HG02852 (cell line): ENCODE results near the gene BATF2.

Experiments used
- ATAC-seq: cut with Tn5 transposase; IDR thresholded peaks from one replicate; pipeline ENCODE4 v1.9.1; 2021; ENCODE audit warnings: mild to moderate bottlenecking, moderate library complexity; ENCODE audit not compliant: unreplicated experiment

The BATF2 gene

DNA sequence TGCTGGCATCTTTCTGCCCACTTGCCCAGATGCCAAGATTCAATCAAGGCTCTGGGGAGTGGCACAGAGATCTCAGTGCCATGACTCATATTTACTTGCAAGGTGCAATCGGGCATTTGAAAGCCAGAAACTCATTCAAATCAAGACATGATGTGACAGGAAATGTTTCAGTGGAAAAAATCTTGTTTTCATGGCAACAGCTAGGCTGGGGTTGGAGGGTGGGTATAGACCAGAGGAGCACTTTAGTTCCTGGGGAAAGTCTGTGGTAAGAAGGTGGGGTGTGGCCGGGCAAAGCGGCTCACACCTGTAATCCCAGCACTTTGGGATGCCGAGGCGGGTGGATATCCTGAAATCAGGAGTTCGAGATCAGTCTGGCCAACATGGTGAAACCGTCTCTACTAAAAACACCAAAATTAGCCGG, 26.0 kb downstream of the BATF2 start:
- ATAC-seq = no peak

DNA sequence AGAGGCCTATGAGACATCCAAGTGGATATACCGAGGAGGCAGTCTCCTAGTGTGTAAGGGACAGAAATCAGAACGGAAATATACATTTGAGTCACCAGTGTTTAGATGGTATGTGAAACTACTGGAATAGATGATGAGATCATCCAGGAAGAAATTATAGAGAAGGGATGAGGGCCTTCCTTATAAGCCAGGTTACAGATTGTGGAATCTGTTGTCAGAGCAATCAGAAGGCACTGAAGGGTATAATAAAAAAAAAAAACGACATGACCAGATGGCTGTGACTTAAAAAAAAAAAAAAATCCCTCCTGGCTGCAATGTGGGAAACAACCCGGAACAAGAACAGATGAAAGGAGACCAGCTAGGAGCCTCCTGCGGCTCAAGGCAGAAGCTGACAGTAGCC, 27.6 kb downstream of the BATF2 start:
- no peak for ATAC-seq

DNA sequence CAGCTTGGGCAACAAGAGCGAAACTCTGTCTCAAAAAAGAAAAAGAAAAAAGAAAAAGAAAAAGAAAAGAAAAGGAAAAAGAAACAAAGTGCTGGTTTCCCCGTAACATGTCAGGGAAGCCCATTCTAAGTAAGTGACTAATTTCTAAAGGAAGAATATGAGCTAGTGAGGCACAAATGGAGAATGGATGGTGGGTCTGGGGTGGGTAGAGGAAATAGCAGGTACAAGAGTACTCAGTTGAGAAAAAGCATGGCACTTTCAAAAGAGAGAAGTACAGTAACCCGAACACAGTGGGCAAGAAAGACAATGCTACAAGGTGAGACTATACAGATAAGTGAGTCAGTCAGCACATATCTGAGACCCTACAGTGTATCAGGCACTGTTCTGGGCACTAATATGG, 29.4 kb downstream of the BATF2 start:
- ATAC-seq = no peak

DNA sequence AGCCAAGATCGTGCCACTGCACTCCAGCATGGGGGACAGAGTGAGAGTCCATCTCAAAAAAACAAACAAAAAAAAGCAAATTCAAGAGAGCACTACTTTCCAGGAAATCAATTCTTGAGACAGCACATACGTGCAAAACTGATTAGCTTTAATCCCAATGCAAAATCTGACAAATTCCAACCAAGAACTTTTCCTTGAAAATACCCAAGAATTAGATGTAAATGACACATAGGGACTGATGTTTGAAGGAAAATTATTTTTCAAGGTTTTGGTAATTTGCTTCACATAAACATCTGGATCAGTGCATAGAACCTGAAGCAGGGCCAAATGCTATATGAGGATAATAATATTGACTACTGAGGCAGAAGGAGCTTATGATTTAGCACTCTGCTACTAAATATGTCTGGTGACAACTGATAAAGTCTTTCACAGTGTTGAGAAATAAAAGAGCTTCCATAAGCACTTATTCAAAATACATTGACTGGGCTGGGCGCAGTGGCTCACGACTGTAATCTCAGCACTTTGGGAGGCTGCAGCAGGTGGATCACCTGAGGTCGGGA, 33.6 kb downstream of the BATF2 start:
- no peak for ATAC-seq

DNA sequence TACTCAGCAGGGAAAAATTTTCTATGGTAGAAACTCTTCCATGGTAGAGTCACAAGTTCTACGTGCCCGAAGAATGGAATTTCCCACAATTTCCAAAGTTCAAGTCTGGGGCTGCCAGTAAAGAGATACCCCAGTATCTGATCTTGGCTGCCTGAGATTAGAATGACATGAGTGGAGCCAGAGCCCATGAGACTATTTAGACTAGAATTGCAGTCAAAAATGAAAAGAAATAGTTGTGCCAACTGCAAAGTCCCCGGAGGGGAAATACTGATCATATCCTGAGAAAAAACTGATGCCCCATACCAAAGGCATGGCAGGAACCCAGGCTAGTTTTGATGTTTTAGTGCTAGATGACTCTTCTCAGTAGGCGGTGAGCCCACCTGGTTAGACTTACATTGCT, 36.1 kb downstream of the BATF2 start:
- ATAC-seq = no peak

DNA sequence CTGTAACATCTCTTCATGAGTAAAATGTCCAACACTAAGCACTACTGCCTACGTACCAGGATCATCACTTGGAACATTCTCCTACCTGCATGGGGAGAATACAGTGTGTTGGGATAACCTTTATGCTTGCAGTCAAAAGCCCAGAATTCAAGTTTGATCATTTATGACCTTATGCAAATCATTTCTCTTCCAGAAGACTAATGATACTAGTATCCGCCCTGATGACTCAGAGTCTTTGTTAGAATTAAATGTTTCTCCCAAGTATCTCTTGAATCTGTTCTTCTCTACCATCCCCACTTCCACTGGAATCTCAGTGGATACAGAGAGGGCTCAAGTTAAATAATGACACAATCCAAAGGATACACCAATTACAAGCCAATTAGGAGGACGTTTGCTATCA, 37.3 kb downstream of the BATF2 start:
- no peak for ATAC-seq

DNA sequence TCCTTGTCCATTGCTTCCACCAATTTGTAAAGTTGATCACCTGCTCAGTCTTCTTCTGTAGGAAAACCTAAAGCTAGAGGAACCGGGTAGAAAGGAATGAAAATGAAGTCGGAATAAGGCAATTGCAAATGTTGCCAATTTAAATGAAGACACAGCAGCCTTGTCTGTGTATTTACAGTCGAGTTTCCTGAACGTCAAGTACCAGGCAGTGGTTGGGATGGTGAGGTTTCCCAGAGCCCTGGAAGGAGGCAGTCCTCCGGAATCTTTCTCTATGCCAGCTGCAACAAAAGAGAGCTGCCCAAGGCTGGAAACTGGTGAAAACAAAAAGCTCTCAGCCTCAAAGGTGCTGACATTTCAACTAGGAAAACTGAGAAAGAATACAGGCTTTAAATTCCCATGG, 42.6 kb downstream of the BATF2 start:
- ATAC-seq = no peak

DNA sequence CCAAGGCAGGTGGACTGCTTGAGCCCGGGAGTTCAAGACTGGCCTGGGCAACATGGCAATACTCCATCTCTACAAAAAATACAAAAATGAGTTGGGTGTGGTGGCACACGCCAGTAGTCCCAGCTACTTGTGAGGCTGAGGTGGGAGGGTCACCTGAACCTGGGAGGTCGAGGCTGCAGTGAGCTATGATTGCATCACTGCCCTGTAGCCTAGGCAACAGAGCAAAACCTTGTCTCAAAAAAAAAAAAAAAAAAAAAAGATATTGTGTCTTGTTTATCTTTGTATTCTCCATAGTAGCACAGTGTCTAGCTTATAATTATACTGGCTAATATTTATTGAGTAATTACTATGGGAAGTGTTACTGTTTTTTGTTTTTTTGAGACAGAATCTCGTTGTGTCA, 45.2 kb downstream of the BATF2 start:
- no peak for ATAC-seq

DNA sequence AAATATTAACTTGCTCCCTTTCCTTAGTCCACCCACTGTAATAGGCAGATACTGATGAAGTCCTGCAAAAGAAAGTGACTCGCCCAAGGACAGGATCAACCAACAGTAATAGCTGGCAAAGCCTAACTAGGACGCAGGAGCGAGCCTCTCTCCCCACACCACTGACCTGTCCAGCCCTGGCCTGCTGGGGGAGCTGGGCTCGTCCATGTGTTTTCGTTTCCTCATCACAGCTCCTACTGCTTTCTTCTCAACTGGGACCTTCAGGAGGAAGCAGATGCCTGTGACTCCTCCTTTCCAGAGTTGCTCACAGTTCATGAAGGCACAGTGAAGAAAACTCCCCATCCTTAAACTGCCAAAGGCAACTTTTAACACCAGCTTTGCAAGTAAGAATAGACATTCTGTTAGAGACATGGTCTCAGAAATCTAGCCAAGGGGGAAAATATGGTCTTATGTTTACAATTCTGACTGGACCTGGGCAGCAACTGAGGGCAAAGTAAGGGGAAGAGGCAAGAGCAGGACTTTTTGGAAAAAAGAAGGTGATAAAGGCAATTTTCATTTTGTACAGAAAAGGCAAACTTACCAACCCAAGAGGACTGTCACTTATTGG, 49.5 kb downstream of the BATF2 start:
- ATAC-seq = no peak
